TTC549 (cell line): ENCODE results near the gene PRR19.

Source experiments
- FAIRE-seq: peaks from 2 replicates; lab custom pipeline; 2012; peaks lifted over from hg19 to GRCh38; lab: Jason Lieb, UNC

The PRR19 gene

GRCh38 chr19:42295831-42296525 lies 6.0 kb upstream of the PRR19 start:
- FAIRE-seq: no peak

GRCh38 chr19:42297039-42297438 lies 4.9 kb upstream of the PRR19 start:
- no peak for FAIRE-seq

- no peak for FAIRE-seq
Measured at GRCh38 chr19:42303101-42303464, 1.2 kb downstream of the PRR19 start.

GRCh38 chr19:42303876-42304275 lies 1.9 kb downstream of the PRR19 start:
- no peak for FAIRE-seq

- FAIRE-seq: no peak
Measured at GRCh38 chr19:42306646-42307045, 4.7 kb downstream of the PRR19 start.

- FAIRE-seq: no peak
Measured at GRCh38 chr19:42309686-42310085, 7.8 kb downstream of the PRR19 start.

GRCh38 chr19:42311657-42312056 lies 9.7 kb downstream of the PRR19 start:
- FAIRE-seq: no peak

GRCh38 chr19:42312370-42312769 lies 10.4 kb downstream of the PRR19 start:
- FAIRE-seq: no peak

GRCh38 chr19:42313096-42313839 lies 11.3 kb downstream of the PRR19 start, which contains the start of gene TMEM145:
TSS of gene TMEM145 (plus strand) at chr19:42313309. CDS start at chr19:42313377, 68 bp downstream.
- no peak for FAIRE-seq

- no peak for FAIRE-seq
Measured at GRCh38 chr19:42313840-42314755, 12.2 kb downstream of the PRR19 start.

GRCh38 chr19:42315024-42315423 lies 13.1 kb downstream of the PRR19 start:
- FAIRE-seq: no peak

GRCh38 chr19:42316223-42317211 lies 14.6 kb downstream of the PRR19 start:
- no peak for FAIRE-seq

GRCh38 chr19:42317535-42317934 lies 15.6 kb downstream of the PRR19 start:
- no peak for FAIRE-seq

- no peak for FAIRE-seq
Measured at GRCh38 chr19:42322305-42322704, 20.4 kb downstream of the PRR19 start.

GRCh38 chr19:42323473-42323851 lies 21.5 kb downstream of the PRR19 start:
- FAIRE-seq: no peak

GRCh38 chr19:42323852-42324654 lies 22.1 kb downstream of the PRR19 start:
- no peak for FAIRE-seq

GRCh38 chr19:42324655-42325307 lies 22.8 kb downstream of the PRR19 start:
- FAIRE-seq: no peak

GRCh38 chr19:42325308-42325895 lies 23.5 kb downstream of the PRR19 start, which contains the start of gene MEGF8:
TSS of gene MEGF8 (plus strand) at chr19:42325635. CDS start at chr19:42326244, 609 bp downstream.
- FAIRE-seq: peak; percentile 98
